Lung (tissue), 12 donors: ENCODE data around the gene DENND2A. TPM values are rescaled to one million over a fixed set of nuclear protein-coding genes. Genes with fewer than 3 reads are reported as not detected.

Experiments used
- ATAC-seq: fragments of 200-7000 bp; cut with Tn5 transposase; one replicate; pipeline ENCODE4 v1.9.1; 2020; ENCODE audit warnings: moderate number of reproducible peaks; ENCODE audit not compliant: insufficient read depth, low FRiP score
- DNase-seq, 3 donors: peaks; one replicate each; pipeline ENCODE4 v3.0.0-alpha.2; 2013 to 2017
- H3K27ac ChIP-seq, 2 donors: one replicate each; pipeline ENCODE4 v1.5.1; 2013; ENCODE audit warnings: mild to moderate bottlenecking in 2 of 2, moderate library complexity in 2 of 2, control low read depth in 1 of 2, inconsistent platforms in 1 of 2, low read depth in 1 of 2, low read length in 1 of 2
- H3K27me3 ChIP-seq, 3 donors: one replicate each; pipeline ENCODE4 v1.5.1; 2013; ENCODE audit warnings: low read length in 2 of 3; ENCODE audit not compliant: control insufficient read depth in 3 of 3, insufficient read depth in 3 of 3
- H3K36me3 ChIP-seq, 4 donors: one replicate each; pipeline ENCODE4 v1.5.1; 2013; ENCODE audit warnings: low read length in 4 of 4, mild to moderate bottlenecking in 1 of 4, moderate library complexity in 1 of 4; ENCODE audit not compliant: control insufficient read depth in 4 of 4, insufficient read depth in 4 of 4
- H3K4me1 ChIP-seq, 5 donors: one replicate each; pipeline ENCODE4 v1.5.1; 2013; ENCODE audit warnings: low read length in 5 of 5, mild to moderate bottlenecking in 2 of 5, moderate library complexity in 1 of 5; ENCODE audit not compliant: control insufficient read depth in 5 of 5, insufficient read depth in 5 of 5
- H3K4me3 ChIP-seq: one replicate; pipeline ENCODE4 v1.5.1; 2013; ENCODE audit warnings: mild to moderate bottlenecking, control low read depth, moderate library complexity
- H3K9ac ChIP-seq, 2 donors: one replicate each; pipeline ENCODE4 v1.5.1; 2013; ENCODE audit warnings: low read length in 2 of 2, control low read depth in 1 of 2; ENCODE audit not compliant: insufficient read depth in 1 of 2
- H3K9me3 ChIP-seq, 4 donors: one replicate each; pipeline ENCODE4 v1.5.1; 2013; ENCODE audit warnings: low read length in 3 of 4, mild to moderate bottlenecking in 1 of 4, moderate library complexity in 1 of 4; ENCODE audit not compliant: control insufficient read depth in 4 of 4, insufficient read depth in 3 of 4
- WGBS, 2 donors: extraction: QIAGEN DNeasy Blood & Tissue Kit; methylation state at CpG; one replicate each; pipeline ENCODE4 v1.1.7; 2013; 5-methylcytosine and 5-hydroxymethylcytosine counted together
- polyA plus RNA-seq, 2 donors: library from polyadenylated mRNA; stranded (reverse); fragments of 200-250 nt; gene quantifications; one replicate each; pipeline ENCODE4 v1.2.1, GENCODE V29; 2013
- total RNA-seq, 2 donors: library from RNA; depleted of rRNA in 1 of 2; stranded (reverse); fragments of >200 nt in 1 of 2; gene quantifications; one replicate each; pipeline ENCODE4 v1.2.1, GENCODE V29; 2014 to 2021
- TF ChIP-seq, protein P1 (sequence below): IDR thresholded peaks from 2 replicates; pipeline ENCODE4 v1.5.1; 2012; ENCODE audit warnings: mild to moderate bottlenecking; ENCODE audit errors: control extremely low read depth, extremely low read depth
- donor health status: control.
- donor health status: control.
- donor health status: Bipolar disorder and iron deficiency.
- donor health status: healthy.
- donor health status: DM: yes; HTN: yes; CAD: no.

Gene DENND2A
- total and polyA plus RNA-seq, 4 donors: 4.1 to 32.4 (median 9.7) TPM

GRCh38 chr7:140617081-140617480 lies 23.5 kb downstream of the DENND2A start:
- no peak overlapping the region for H3K9ac ChIP-seq
- H3K36me3 ChIP-seq: no peaks in the 10 kb centered on the region
- peaks cover 0 to 3% (median 0%) of the 10 kb centered on the region in 5 donors for H3K4me1 ChIP-seq
- TF ChIP-seq, protein P1, sequence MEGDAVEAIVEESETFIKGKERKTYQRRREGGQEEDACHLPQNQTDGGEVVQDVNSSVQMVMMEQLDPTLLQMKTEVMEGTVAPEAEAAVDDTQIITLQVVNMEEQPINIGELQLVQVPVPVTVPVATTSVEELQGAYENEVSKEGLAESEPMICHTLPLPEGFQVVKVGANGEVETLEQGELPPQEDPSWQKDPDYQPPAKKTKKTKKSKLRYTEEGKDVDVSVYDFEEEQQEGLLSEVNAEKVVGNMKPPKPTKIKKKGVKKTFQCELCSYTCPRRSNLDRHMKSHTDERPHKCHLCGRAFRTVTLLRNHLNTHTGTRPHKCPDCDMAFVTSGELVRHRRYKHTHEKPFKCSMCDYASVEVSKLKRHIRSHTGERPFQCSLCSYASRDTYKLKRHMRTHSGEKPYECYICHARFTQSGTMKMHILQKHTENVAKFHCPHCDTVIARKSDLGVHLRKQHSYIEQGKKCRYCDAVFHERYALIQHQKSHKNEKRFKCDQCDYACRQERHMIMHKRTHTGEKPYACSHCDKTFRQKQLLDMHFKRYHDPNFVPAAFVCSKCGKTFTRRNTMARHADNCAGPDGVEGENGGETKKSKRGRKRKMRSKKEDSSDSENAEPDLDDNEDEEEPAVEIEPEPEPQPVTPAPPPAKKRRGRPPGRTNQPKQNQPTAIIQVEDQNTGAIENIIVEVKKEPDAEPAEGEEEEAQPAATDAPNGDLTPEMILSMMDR: no peak
- H3K4me3 ChIP-seq: no peak overlapping the region
- H3K27me3 ChIP-seq: no peaks in the 10 kb centered on the region
- WGBS, 2 donors: 92 to 95% methylated on average over 7 of the region's 7 CpGs
- H3K9me3 ChIP-seq: no peaks in the 10 kb centered on the region
- ATAC-seq (no peak), DNase-seq (no peak)
- H3K27ac ChIP-seq: no peak overlapping the region

DNA sequence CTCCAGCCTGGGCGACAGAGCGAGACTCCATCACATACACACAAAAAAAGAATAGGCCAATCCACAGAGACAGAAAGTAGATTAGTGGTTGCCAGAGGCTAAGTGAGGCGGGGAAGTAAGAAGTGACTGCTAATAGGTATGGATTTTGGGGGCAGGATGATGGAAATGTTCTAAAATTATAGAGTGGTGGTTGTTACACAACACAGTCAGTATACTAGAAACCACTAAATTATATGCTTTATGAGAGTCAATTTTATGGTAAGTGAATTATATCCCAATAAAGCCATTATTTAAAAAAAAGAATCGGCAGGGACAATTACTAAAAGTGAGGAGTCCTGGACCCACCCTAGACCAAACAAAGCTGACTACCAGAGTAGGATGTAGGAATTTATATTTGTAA lies 24.3 kb downstream of the DENND2A start:
- ATAC-seq (no peak), DNase-seq (no peak)
- no peaks in the 10 kb centered on the region for H3K9me3 ChIP-seq
- 81 to 96% methylated on average over 4 of the region's 4 CpGs for WGBS, 2 donors
- TF ChIP-seq, protein P1: no peak
- H3K27me3 ChIP-seq: no peaks in the 10 kb centered on the region
- no peak overlapping the region for H3K4me3 ChIP-seq
- no peak overlapping the region for H3K9ac ChIP-seq
- H3K4me1 ChIP-seq: peaks cover 0 to 3% (median 0%) of the 10 kb centered on the region in 5 donors
- H3K36me3 ChIP-seq: no peaks in the 10 kb centered on the region
- no peak overlapping the region for H3K27ac ChIP-seq

DNA sequence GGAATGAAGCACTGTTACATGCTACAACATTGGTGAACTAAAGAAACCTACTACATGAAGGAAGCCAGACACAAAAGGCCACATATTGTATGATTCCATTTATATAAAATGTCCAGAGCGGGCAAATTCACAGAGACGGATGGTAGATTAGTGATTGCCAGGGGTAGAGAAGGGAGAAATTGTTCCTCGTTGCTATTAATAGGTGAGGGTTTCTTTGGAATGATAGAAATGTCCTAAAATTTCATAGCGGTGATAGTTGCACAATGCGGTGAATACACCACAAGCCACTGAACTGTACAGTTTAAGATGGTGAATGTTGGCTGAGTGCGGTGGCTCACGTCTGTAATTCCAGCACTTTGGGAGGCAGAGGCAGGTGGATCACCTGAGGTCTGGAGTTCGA lies 29.0 kb downstream of the DENND2A start:
- no peak for DNase-seq
- ATAC-seq: no peak

More for the DNA sequence above, 29.0 kb downstream of the DENND2A start:
- Histone ChIP-seq H3K27me3 (no peaks in the 10 kb centered on the region), H3K9ac (no peak overlapping the region), H3K4me3 (no peak overlapping the region), H3K36me3 (no peaks in the 10 kb centered on the region), H3K27ac (no peak overlapping the region), H3K9me3 (no peaks in the 10 kb centered on the region), H3K4me1 (peaks cover 5 to 15% (median 11%) of the 10 kb centered on the region in 5 donors)
- TF ChIP-seq, protein P1: no peak
- 87 to 90% methylated on average over 8 of the region's 8 CpGs for WGBS, 2 donors
